Measurements from ENCODE around the gene ST3GAL5. TPM values are rescaled to one million over a fixed set of nuclear protein-coding genes. Genes with fewer than 3 reads are reported as not detected.
A peak's percentile ranks its signal among the peaks of the same experiment; 100 is the strongest.
"Not testable (repeated sequence)": the region's sequence is repeated elsewhere in the genome, so short reads cannot be mapped to it uniquely, and the experiment has no call there.

Gene ST3GAL5
- total RNA-seq, 2 experiments from 2014 or later: 6.2 to 7.3 TPM

GRCh38 chr2:85829394-85829793, 59.4 kb downstream of the ST3GAL5 start:
- intact Hi-C loops (cut with DNase I, micrococcal nuclease); H3K27ac Mint-ChIP-seq: not testable (repeated sequence)

GRCh38 chr2:85828725-85829124, 60.1 kb downstream of the ST3GAL5 start:
- Mint-ChIP-seq H3K4me1 (peaks cover 15% of the 10 kb centered on the region), H3K4me3 (no peak overlapping the region), H3K27me3 (no peaks in the 10 kb centered on the region), H3K9me3 (ENCODE audit: low read depth) (no peaks in the 10 kb centered on the region), H3K36me3 (ENCODE audit: low read depth) (no peaks in the 10 kb centered on the region), H3K27ac (no peak overlapping the region)
- no peak for ATAC-seq
- intact Hi-C loops (cut with DNase I, micrococcal nuclease): no loop called here
- CTCF ChIA-PET: interaction anchor here (0.6 to 7.2 kb wide), 12 partner anchors 15 to 277 kb away, joined by 3 to 71 read pairs (median 3); partner anchors contain the start of genes POLR1A and ST3GAL5
- no peak for DNase-seq
- POLR2A ChIA-PET: no interaction called here

More at GRCh38 chr2:85829394-85829793, 59.4 kb downstream of the ST3GAL5 start:
- H3K9me3 Mint-ChIP-seq (ENCODE audit: low read depth); ATAC-seq; H3K36me3 Mint-ChIP-seq (ENCODE audit: low read depth); H3K27me3 Mint-ChIP-seq; POLR2A ChIA-PET; H3K4me3 Mint-ChIP-seq; DNase-seq: not testable (repeated sequence)
- peaks cover 15% of the 10 kb centered on the region for H3K4me1 Mint-ChIP-seq
- CTCF ChIA-PET: interaction anchor here (0.6 to 7.2 kb wide), 14 partner anchors 15 to 276 kb away, joined by 3 to 71 read pairs (median 3); partner anchors contain the start of genes POLR1A and ST3GAL5

- H3K4me1 Mint-ChIP-seq: peaks cover 15% of the 10 kb centered on the region
- ChIA-PET POLR2A (interaction anchor here (0.7 to 1.4 kb wide), 3 partner anchors 12 to 278 kb away, joined by 3 to 5 read pairs (median 4); partner anchors contain the start of genes POLR1A and PTCD3), CTCF (interaction anchor here (0.6 to 7.2 kb wide), 45 partner anchors 8 to 946 kb away, joined by 3 to 73 read pairs (median 4); partner anchors contain the start of genes POLR1A, PTCD3 and ST3GAL5)
- no peaks in the 10 kb centered on the region for H3K9me3 Mint-ChIP-seq (ENCODE audit: low read depth)
- no peaks in the 10 kb centered on the region for H3K36me3 Mint-ChIP-seq (ENCODE audit: low read depth)
- no peak overlapping the region for H3K4me3 Mint-ChIP-seq
- intact Hi-C loops (cut with DNase I, micrococcal nuclease): loop anchor here (1.0 kb wide), 5 partner anchors 61 to 278 kb away; partner anchors contain the start of gene PTCD3 (in 1 of the 2)
- peak overlapping the region; percentile 10 for H3K27ac Mint-ChIP-seq
- no peaks in the 10 kb centered on the region for H3K27me3 Mint-ChIP-seq
- DNase-seq (no peak), ATAC-seq (no peak)
Measured at GRCh38 chr2:85827879-85828569, 60.8 kb downstream of the ST3GAL5 start.

GRCh38 chr2:85826990-85827878, 61.6 kb downstream of the ST3GAL5 start:
- POLR2A ChIA-PET: interaction anchor here (0.7 to 1.4 kb wide), 3 partner anchors 13 to 279 kb away, joined by 3 to 5 read pairs (median 4); partner anchors contain the start of genes POLR1A and PTCD3
- CTCF ChIA-PET: interaction anchor here (0.6 to 7.2 kb wide), 48 partner anchors 8 to 946 kb away, joined by 3 to 73 read pairs (median 4); partner anchors contain the start of genes POLR1A, PTCD3 and ST3GAL5
- H3K9me3 Mint-ChIP-seq (ENCODE audit: low read depth): no peaks in the 10 kb centered on the region
- DNase-seq (peak; percentile 90), ATAC-seq (peak; percentile 93)
- no peak overlapping the region for H3K4me3 Mint-ChIP-seq
- H3K4me1 Mint-ChIP-seq: peaks cover 15% of the 10 kb centered on the region
- no peaks in the 10 kb centered on the region for H3K27me3 Mint-ChIP-seq
- no peaks in the 10 kb centered on the region for H3K36me3 Mint-ChIP-seq (ENCODE audit: low read depth)
- intact Hi-C loops (cut with DNase I, micrococcal nuclease): loop anchor here (1.0 kb wide), 5 partner anchors 62 to 279 kb away; partner anchors contain the start of gene PTCD3 (in 1 of the 2)
- peak overlapping the region; percentile 10 for H3K27ac Mint-ChIP-seq

GRCh38 chr2:85823951-85824350, 64.8 kb downstream of the ST3GAL5 start:
- ChIA-PET CTCF (interaction anchor here (0.6 to 7.2 kb wide), 9 partner anchors 10 to 256 kb away, joined by 3 to 71 read pairs (median 3); partner anchors contain the start of gene ST3GAL5), POLR2A (no interaction called here)
- ATAC-seq (no peak), DNase-seq (no peak)
- Mint-ChIP-seq H3K4me3 (no peak overlapping the region), H3K36me3 (ENCODE audit: low read depth) (no peaks in the 10 kb centered on the region), H3K27me3 (no peaks in the 10 kb centered on the region), H3K9me3 (ENCODE audit: low read depth) (no peaks in the 10 kb centered on the region), H3K4me1 (peaks cover 9% of the 10 kb centered on the region), H3K27ac (no peak overlapping the region)
- intact Hi-C loops (cut with DNase I, micrococcal nuclease): no loop called here

- intact Hi-C loops (cut with DNase I, micrococcal nuclease): no loop called here
- Mint-ChIP-seq H3K9me3 (ENCODE audit: low read depth) (no peaks in the 10 kb centered on the region), H3K4me1 (peaks cover 5% of the 10 kb centered on the region), H3K27ac (no peak overlapping the region), H3K27me3 (no peaks in the 10 kb centered on the region), H3K4me3 (no peak overlapping the region), H3K36me3 (ENCODE audit: low read depth) (no peaks in the 10 kb centered on the region)
- DNase-seq (no peak), ATAC-seq (no peak)
- POLR2A ChIA-PET: no interaction called here
- CTCF ChIA-PET: interaction anchor here (0.7 to 7.2 kb wide), 4 partner anchors 9 to 73 kb away, joined by 3 to 71 read pairs (median 6); partner anchors contain the start of gene ST3GAL5
Measured at GRCh38 chr2:85822766-85823165, 66.0 kb downstream of the ST3GAL5 start.

GRCh38 chr2:85819811-85820510, 68.8 kb downstream of the ST3GAL5 start:
- intact Hi-C loops (cut with DNase I, micrococcal nuclease): no loop called here
- H3K4me3 Mint-ChIP-seq: no peak overlapping the region
- ChIA-PET CTCF (interaction anchor here (0.6 to 1.8 kb wide), 4 partner anchors 91 to 573 kb away, joined by 3 to 6 read pairs (median 3); no protein-coding TSS in a partner anchor), POLR2A (interaction anchor here (0.6 kb wide), 1 partner anchor 86 kb away, joined by 3 read pairs; no protein-coding TSS in a partner anchor)
- no peaks in the 10 kb centered on the region for H3K4me1 Mint-ChIP-seq
- no peaks in the 10 kb centered on the region for H3K9me3 Mint-ChIP-seq (ENCODE audit: low read depth)
- ATAC-seq (no peak), DNase-seq (no peak)
- no peak overlapping the region for H3K27ac Mint-ChIP-seq
- no peaks in the 10 kb centered on the region for H3K27me3 Mint-ChIP-seq
- H3K36me3 Mint-ChIP-seq (ENCODE audit: low read depth): no peaks in the 10 kb centered on the region

- ATAC-seq: no peak
- intact Hi-C loops (cut with DNase I, micrococcal nuclease): loop anchor here (1.0 to 5.0 kb wide), 5 partner anchors 65 to 178 kb away; no protein-coding TSS in a partner anchor
- Mint-ChIP-seq H3K4me3 (no peak overlapping the region), H3K27me3 (peaks cover 3% of the 10 kb centered on the region), H3K9me3 (ENCODE audit: low read depth) (no peaks in the 10 kb centered on the region), H3K27ac (no peak overlapping the region), H3K36me3 (ENCODE audit: low read depth) (no peaks in the 10 kb centered on the region), H3K4me1 (no peaks in the 10 kb centered on the region)
- no peak for DNase-seq
- ChIA-PET CTCF (interaction anchor here (0.7 to 5.3 kb wide), 30 partner anchors 7 to 653 kb away, joined by 3 to 72 read pairs (median 4); partner anchors contain the start of gene ATOH8), POLR2A (no interaction called here)
Measured at GRCh38 chr2:85814802-85815550, 73.8 kb downstream of the ST3GAL5 start.

- no peak overlapping the region for H3K4me3 Mint-ChIP-seq
- H3K9me3 Mint-ChIP-seq (ENCODE audit: low read depth): no peaks in the 10 kb centered on the region
- ATAC-seq (peak; percentile 97), DNase-seq (peak; percentile 92)
- CTCF ChIA-PET: interaction anchor here (0.6 to 5.3 kb wide), 40 partner anchors 8 to 654 kb away, joined by 3 to 72 read pairs (median 4); partner anchors contain the start of gene ATOH8
- H3K27ac Mint-ChIP-seq: no peak overlapping the region
- no peaks in the 10 kb centered on the region for H3K36me3 Mint-ChIP-seq (ENCODE audit: low read depth)
- POLR2A ChIA-PET: no interaction called here
- H3K4me1 Mint-ChIP-seq: no peaks in the 10 kb centered on the region
- intact Hi-C loops (cut with DNase I, micrococcal nuclease): loop anchor here (1.0 to 5.0 kb wide), 5 partner anchors 64 to 177 kb away; no protein-coding TSS in a partner anchor
- H3K27me3 Mint-ChIP-seq: peaks cover 3% of the 10 kb centered on the region
Measured at GRCh38 chr2:85813982-85814801, 74.6 kb downstream of the ST3GAL5 start.
